PC-3 (cell line): Measurements from ENCODE around the gene ST3GAL3. TPM values are rescaled to one million over a fixed set of nuclear protein-coding genes. Genes with fewer than 3 reads are reported as not detected.
"Not testable (repeated sequence)": the region's sequence is repeated elsewhere in the genome, so short reads cannot be mapped to it uniquely, and the experiment has no call there.

Source experiments
- ATAC-seq: fragments of 200-7000 bp; cut with Tn5 transposase; 2 replicates; pipeline ENCODE4 v1.9.1; 2020; ENCODE audit warnings: mild to moderate bottlenecking, moderate library complexity
- BruUV-seq: library from RNA; stranded (reverse); fragments of 400-500 nt; replicated peaks from 2 replicates; lab custom pipeline; 2021; lab: Mats Ljungman, UMichigan
- CTCF ChIA-PET: fragments of 300-600 bp; sonication (Branson Sonifier 250); formaldehyde crosslinking; loops from one replicate; lab custom pipeline; 2022; ENCODE audit warnings: antibody characterized with exemption; lab: Charles Lee
- POLR2A ChIA-PET: fragments of 300-600 bp; sonication (Branson Sonifier 250); formaldehyde crosslinking; loops from one replicate; lab custom pipeline; 2022; ENCODE audit warnings: antibody characterized with exemption; ENCODE audit not compliant: unreplicated experiment; lab: Charles Lee
- DNase-seq: peaks from one replicate; pipeline ENCODE4 v3.0.0-alpha.2; 2015
- H2AFZ ChIP-seq: fragments of 300-600 bp; sonication (generic); 2 replicates; pipeline ENCODE4 v1.6.0; 2016; ENCODE audit warnings: antibody characterized with exemption, low read length
- H3F3A ChIP-seq: fragments of 300-600 bp; sonication (generic); one replicate; pipeline ENCODE4 v1.6.0; 2017; ENCODE audit warnings: antibody characterized with exemption, low read length, control low read depth, mild to moderate bottlenecking; ENCODE audit not compliant: unreplicated experiment
- H3K27ac ChIP-seq: fragments of 300-600 bp; sonication (generic); 2 replicates; pipeline ENCODE4 v1.5.1; 2016; ENCODE audit warnings: mild to moderate bottlenecking, low read length
- H3K27me3 ChIP-seq: fragments of 300-600 bp; sonication (generic); 2 replicates; pipeline ENCODE4 v1.6.1; 2016; ENCODE audit warnings: low read length, mixed read lengths
- H3K36me3 ChIP-seq: fragments of 300-600 bp; sonication (generic); 2 replicates; pipeline ENCODE4 v1.6.1; 2016; ENCODE audit warnings: low read depth, mixed run types, low read length, mixed read lengths
- H3K4me1 ChIP-seq: fragments of 300-600 bp; sonication (generic); 2 replicates; pipeline ENCODE4 v1.5.1; 2016; ENCODE audit warnings: low read length; ENCODE audit not compliant: insufficient read depth
- H3K4me2 ChIP-seq: fragments of 300-600 bp; sonication (generic); 2 replicates; pipeline ENCODE4 v1.6.0; 2016; ENCODE audit warnings: low read length
- H3K4me3 ChIP-seq: fragments of 300-600 bp; sonication (generic); 2 replicates; pipeline ENCODE4 v1.5.1; 2016; ENCODE audit warnings: mild to moderate bottlenecking, low read length, mixed read lengths
- H3K79me2 ChIP-seq: fragments of 300-600 bp; sonication (generic); 2 replicates; pipeline ENCODE4 v1.6.1; 2017; ENCODE audit warnings: low read length, mixed read lengths
- H3K9ac ChIP-seq: fragments of 300-600 bp; sonication (generic); 2 replicates; pipeline ENCODE4 v1.6.0; 2016; ENCODE audit warnings: mild to moderate bottlenecking, low read length
- H3K9me2 ChIP-seq: fragments of 300-600 bp; sonication (generic); replicated peaks from 2 replicates; pipeline ENCODE4 v1.6.1; 2016; ENCODE audit warnings: mixed run types, low read length, mixed read lengths
- H3K9me3 ChIP-seq: fragments of 300-600 bp; sonication (generic); 2 replicates; pipeline ENCODE4 v1.6.1; 2016; ENCODE audit warnings: low read length, mixed read lengths
- H4K20me1 ChIP-seq: fragments of 300-600 bp; sonication (generic); 2 replicates; pipeline ENCODE4 v1.6.1; 2016; ENCODE audit warnings: low read length, mixed read lengths
- CTCF ChIP-seq: fragments of 300-600 bp; sonication (generic); conservative IDR thresholded peaks from 2 replicates; pipeline ENCODE4 v1.5.1; 2017; ENCODE audit warnings: antibody characterized with exemption, low read depth, mild to moderate bottlenecking, low read length
- EZH2 ChIP-seq: fragments of 300-600 bp; sonication (generic); IDR thresholded peaks from one replicate; pipeline ENCODE4 v1.6.1; 2017; ENCODE audit warnings: antibody characterized with exemption, mild to moderate bottlenecking, low read length; ENCODE audit not compliant: unreplicated experiment
- EZH2phosphoT487 ChIP-seq: fragments of 300-600 bp; sonication (generic); IDR thresholded peaks from 2 replicates; pipeline ENCODE4 v1.6.1; 2018; ENCODE audit warnings: mild to moderate bottlenecking, antibody characterized with exemption, low read length, borderline replicate concordance
- intact Hi-C: fragments of 100-400 bp; cut with micrococcal nuclease; formaldehyde crosslinking; loops from 2 replicates; pipeline ENCODE4 v1.9.0; 2023
- total RNA-seq: library from RNA; depleted of rRNA; stranded (reverse); fragments of >200 nt; gene quantifications from 2 replicates; pipeline ENCODE4 v1.2.3, GENCODE V29; 2014

ST3GAL3 gene
- total RNA-seq, 1 experiment from 2014 or later = 9.0 TPM

GRCh38 chr1:43831851-43832250 lies 124.5 kb downstream of the ST3GAL3 start:
- BruUV-seq = no TSS peak
- Histone ChIP-seq H3F3A (peaks cover 4% of the 10 kb centered on the region), H2AFZ (no peak overlapping the region), H3K9me2 (no peaks in the 10 kb centered on the region), H3K9ac (no peak overlapping the region), H3K4me3 (no peak overlapping the region), H3K27ac (no peak overlapping the region), H3K79me2 (no peaks in the 10 kb centered on the region), H3K27me3 (no peaks in the 10 kb centered on the region), H3K4me2 (no peak overlapping the region), H3K36me3 (no peaks in the 10 kb centered on the region), H3K9me3 (no peaks in the 10 kb centered on the region), H4K20me1 (no peaks in the 10 kb centered on the region), H3K4me1 (peaks cover 68% of the 10 kb centered on the region)
- ATAC-seq = no peak
- DNase-seq = no peak
- intact Hi-C loops = loop anchor here (5.0 kb wide), 1 partner anchor 100 kb away; the partner anchor contains the start of gene ARTN
- CTCF ChIA-PET = no interaction called here
- TF ChIP-seq EZH2phosphoT487 (no peak), EZH2 (no peak), CTCF (no peak)
- POLR2A ChIA-PET = no interaction called here

DNA sequence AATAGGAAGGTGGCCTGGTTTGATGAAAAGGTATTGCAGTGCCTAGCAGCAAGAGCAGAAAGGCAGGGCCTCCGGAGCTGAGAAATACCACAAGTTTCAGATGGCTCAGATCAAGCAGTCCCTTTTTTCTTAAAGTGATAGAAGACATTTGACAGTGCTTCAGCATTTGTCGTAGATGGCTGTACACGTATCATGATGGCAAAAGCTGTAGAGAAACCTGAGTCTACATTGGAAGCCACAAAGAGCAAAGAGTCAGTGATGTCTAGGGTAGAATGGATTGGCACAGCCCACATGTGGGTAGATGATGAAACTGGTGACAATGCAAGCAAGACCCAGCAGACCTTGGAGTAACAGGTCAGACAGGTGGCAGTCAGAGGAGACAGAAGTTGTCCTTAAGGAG lies 124.9 kb downstream of the ST3GAL3 start:
- POLR2A ChIA-PET = no interaction called here
- no peaks in the 10 kb centered on the region for H3K9me3 ChIP-seq
- no peaks in the 10 kb centered on the region for H3K9me2 ChIP-seq
- no peaks in the 10 kb centered on the region for H4K20me1 ChIP-seq
- H3K9ac ChIP-seq = no peak overlapping the region
- H3K4me2 ChIP-seq = no peak overlapping the region
- no peak overlapping the region for H2AFZ ChIP-seq
- peaks cover 4% of the 10 kb centered on the region for H3F3A ChIP-seq
- H3K27ac ChIP-seq = no peak overlapping the region
- no TSS peak for BruUV-seq
- H3K27me3 ChIP-seq = no peaks in the 10 kb centered on the region
- DNase-seq = peak; percentile 23
- TF ChIP-seq CTCF = no peak
- no peak for TF ChIP-seq EZH2
- TF ChIP-seq EZH2phosphoT487 = no peak
- H3K36me3 ChIP-seq = no peaks in the 10 kb centered on the region
- CTCF ChIA-PET = no interaction called here
- ATAC-seq = no peak
- H3K79me2 ChIP-seq = no peaks in the 10 kb centered on the region
- H3K4me3 ChIP-seq = no peak overlapping the region
- intact Hi-C loops = loop anchor here (5.0 kb wide), 1 partner anchor 100 kb away; the partner anchor contains the start of gene ARTN
- H3K4me1 ChIP-seq = peaks cover 72% of the 10 kb centered on the region

- BruUV-seq = no TSS peak
- H3K27ac ChIP-seq = peak overlapping the region; percentile 97; the same call in 1 of the 2 replicates
- no peak overlapping the region for H3K4me2 ChIP-seq
- H3K79me2 ChIP-seq = no peaks in the 10 kb centered on the region
- no peak overlapping the region for H3K4me3 ChIP-seq
- H2AFZ ChIP-seq = no peak overlapping the region
- H3K9ac ChIP-seq = no peak overlapping the region
- H3K4me1 ChIP-seq = peaks cover 72% of the 10 kb centered on the region
- TF ChIP-seq EZH2phosphoT487 (no peak), EZH2 (no peak), CTCF (no peak)
- no peaks in the 10 kb centered on the region for H3K9me3 ChIP-seq
- DNase-seq (no peak), ATAC-seq (no peak)
- no peaks in the 10 kb centered on the region for H3K36me3 ChIP-seq
- H3F3A ChIP-seq = peaks cover 4% of the 10 kb centered on the region
- H3K9me2 ChIP-seq = no peaks in the 10 kb centered on the region
- POLR2A ChIA-PET = no interaction called here
- no peaks in the 10 kb centered on the region for H4K20me1 ChIP-seq
- CTCF ChIA-PET = no interaction called here
- H3K27me3 ChIP-seq = no peaks in the 10 kb centered on the region
- intact Hi-C loops = loop anchor here (5.0 kb wide), 1 partner anchor 99 kb away; the partner anchor contains the start of gene ARTN
Observed at GRCh38 chr1:43832998-43833397, 125.7 kb downstream of the ST3GAL3 start.

DNA sequence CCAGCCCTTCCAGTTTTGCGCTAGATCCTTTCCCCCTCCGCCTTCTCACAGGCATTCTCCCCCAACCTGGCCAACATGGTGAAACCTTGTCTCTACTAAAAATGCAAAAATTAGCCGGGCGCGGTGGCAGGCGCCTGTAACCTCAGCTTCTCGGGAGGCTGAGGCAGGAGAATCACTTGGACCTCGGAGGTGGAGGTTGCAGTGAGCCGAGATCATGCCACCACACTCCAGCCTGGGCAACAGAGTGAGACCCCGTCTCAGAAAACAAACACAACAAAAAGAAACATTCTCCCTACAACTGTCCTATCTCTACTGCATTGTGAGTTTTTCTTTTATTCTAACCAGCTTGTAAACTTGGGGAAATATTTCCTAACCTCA lies 126.6 kb downstream of the ST3GAL3 start:
- POLR2A ChIA-PET, H2AFZ ChIP-seq, CTCF ChIA-PET, DNase-seq, ATAC-seq, H3K36me3 ChIP-seq, H3K9me2 ChIP-seq, H3K27me3 ChIP-seq, H4K20me1 ChIP-seq, H3K9me3 ChIP-seq, H3K79me2 ChIP-seq, BruUV-seq, H3F3A ChIP-seq, H3K4me3 ChIP-seq: not testable (repeated sequence)
- Histone ChIP-seq H3K9ac (peak overlapping the region; percentile 71), H3K4me1 (peaks cover 72% of the 10 kb centered on the region), H3K4me2 (peak overlapping the region; percentile 72), H3K27ac (peak overlapping the region; percentile 97)
- intact Hi-C loops = loop anchor here (2.0 to 5.0 kb wide), 2 partner anchors 51 to 98 kb away; partner anchors contain the start of gene ARTN
